Uterus (tissue), 2 donors: ENCODE results near the gene TSNAX.

Experiments
- CTCF ChIP-seq, 4 experiments: fragments of 200-600 bp in 2 of 4; fragments of 450-650 bp in 2 of 4; sonication (generic) in 2 of 4; IDR thresholded peaks; one replicate each; pipeline ENCODE4 v1.5.1; 2016 to 2019; ENCODE audit warnings: antibody characterized with exemption in 4 of 4, mild to moderate bottlenecking in 2 of 4, moderate library complexity in 1 of 4
- POLR2A ChIP-seq, 2 donors: fragments of 450-650 bp; IDR thresholded peaks; one replicate each; pipeline ENCODE4 v1.6.1; 2016; ENCODE audit warnings: antibody characterized with exemption in 2 of 2, mild to moderate bottlenecking in 1 of 2, moderate library complexity in 1 of 2

GRCh38 chr1:231611111-231611510 is 82.6 kb downstream of the TSNAX start:
- TF ChIP-seq CTCF (IDR thresholded peaks at IDR 0.05) (no peak), POLR2A (IDR thresholded peaks at IDR 0.05) (no peak)
